ENCODE data around the gene RALGPS2.

RALGPS2 gene

GRCh38 chr1:178918955-178919354 lies 193.9 kb downstream of the RALGPS2 start:
- no peak for TF ChIP-seq CTCF (IDR thresholded peaks at IDR 0.05; ENCODE audit: insufficient read depth, low read depth, low read length, missing control alignments)
- H3K4me3 ChIP-seq (ENCODE audit: low read depth, low read length), result no peak overlapping the region
- DNase-seq (ENCODE audit: low read depth), result no peak

GRCh38 chr1:178919581-178919980 lies 194.5 kb downstream of the RALGPS2 start:
- no peak for TF ChIP-seq CTCF (IDR thresholded peaks at IDR 0.05; ENCODE audit: insufficient read depth, low read depth, low read length, missing control alignments)
- H3K4me3 ChIP-seq (ENCODE audit: low read depth, low read length), result no peak overlapping the region
- DNase-seq (ENCODE audit: low read depth), result no peak

DNA sequence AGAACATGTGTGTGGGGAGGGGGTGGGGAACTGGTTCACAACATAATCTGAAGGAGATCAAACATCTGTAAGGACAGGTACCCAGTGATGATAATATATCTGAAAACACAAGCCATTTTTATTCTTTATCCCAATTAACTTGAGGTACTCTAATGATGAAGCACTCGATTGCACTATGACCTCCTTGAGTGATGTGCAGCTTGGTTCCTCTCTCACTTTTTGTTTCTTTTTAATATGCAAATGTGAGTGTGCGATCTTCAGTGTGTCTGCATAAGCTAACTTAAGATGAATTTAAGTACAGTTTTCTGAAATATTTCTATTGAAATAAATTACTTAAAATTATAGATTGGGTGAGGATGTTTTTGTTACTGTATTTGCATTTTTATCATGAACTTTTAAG lies 196.5 kb downstream of the RALGPS2 start:
- DNase-seq (ENCODE audit: low read depth), result no peak
- TF ChIP-seq CTCF (IDR thresholded peaks at IDR 0.05; ENCODE audit: insufficient read depth, low read depth, low read length, missing control alignments), result no peak
- H3K4me3 ChIP-seq (ENCODE audit: low read depth, low read length), result no peak overlapping the region

GRCh38 chr1:178923512-178923911 lies 198.5 kb downstream of the RALGPS2 start:
- no peak for TF ChIP-seq CTCF (IDR thresholded peaks at IDR 0.05; ENCODE audit: insufficient read depth, low read depth, low read length, missing control alignments)
- DNase-seq (ENCODE audit: low read depth), result no peak

GRCh38 chr1:178926046-178926445 lies 201.0 kb downstream of the RALGPS2 start:
- no peak overlapping the region for H3K4me3 ChIP-seq (ENCODE audit: low read depth, low read length)
- no peak for DNase-seq (ENCODE audit: low read depth)
- no peak for TF ChIP-seq CTCF (IDR thresholded peaks at IDR 0.05; ENCODE audit: insufficient read depth, low read depth, low read length, missing control alignments)

More at GRCh38 chr1:178923512-178923911, 198.5 kb downstream of the RALGPS2 start:
- no peak overlapping the region for H3K4me3 ChIP-seq (ENCODE audit: low read depth, low read length)

GRCh38 chr1:178927003-178927402 lies 202.0 kb downstream of the RALGPS2 start:
- no peak overlapping the region for H3K4me3 ChIP-seq (ENCODE audit: low read depth, low read length)
- no peak for TF ChIP-seq CTCF (IDR thresholded peaks at IDR 0.05; ENCODE audit: insufficient read depth, low read depth, low read length, missing control alignments)
- no peak for DNase-seq (ENCODE audit: low read depth)

DNA sequence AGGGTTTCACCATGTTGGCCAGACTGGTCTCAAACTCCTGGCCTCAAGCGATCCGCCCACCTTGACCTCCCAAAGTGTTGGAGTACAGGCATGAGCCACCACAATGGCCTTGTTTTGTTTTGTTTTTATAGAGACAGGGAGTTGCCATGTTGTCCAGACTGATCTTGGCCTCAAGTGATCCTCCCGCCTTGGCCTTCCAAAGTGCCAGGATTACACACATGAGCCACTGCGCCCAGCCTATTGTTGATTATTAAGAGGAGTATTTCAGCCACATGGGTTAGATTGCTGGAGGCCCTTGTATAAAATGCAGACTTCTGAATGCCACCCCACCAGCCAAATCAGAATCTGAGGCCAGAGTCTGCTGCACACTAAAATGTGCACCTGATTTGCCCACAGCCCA lies 203.0 kb downstream of the RALGPS2 start:
- H3K4me3 ChIP-seq (ENCODE audit: low read depth, low read length), result no peak overlapping the region
- TF ChIP-seq CTCF (IDR thresholded peaks at IDR 0.05; ENCODE audit: insufficient read depth, low read depth, low read length, missing control alignments), result no peak
- no peak for DNase-seq (ENCODE audit: low read depth)
